ENCODE results near the gene MPDZ.

Gene MPDZ

GRCh38 chr9:13137426-13137825, 142.1 kb downstream of the MPDZ start:
- DNase-seq (ENCODE audit: low read depth) = no peak

- DNase-seq (ENCODE audit: low read depth) = no peak
These were observed 147.5 kb downstream of the MPDZ start for GRCh38 chr9:13131991-13132390.

- DNase-seq (ENCODE audit: low read depth) = no peak
These were observed 148.1 kb downstream of the MPDZ start for GRCh38 chr9:13131416-13131815.

- DNase-seq (ENCODE audit: low read depth) = peak; percentile 16
These were observed 151.1 kb downstream of the MPDZ start for GRCh38 chr9:13128266-13128860.

- DNase-seq (ENCODE audit: low read depth) = no peak
These were observed 152.4 kb downstream of the MPDZ start for GRCh38 chr9:13127131-13127530.

- no peak for DNase-seq (ENCODE audit: low read depth)
These were observed 154.2 kb downstream of the MPDZ start for GRCh38 chr9:13125261-13125660.

GRCh38 chr9:13122756-13123369, 156.6 kb downstream of the MPDZ start:
- DNase-seq (ENCODE audit: low read depth) = no peak

- DNase-seq (ENCODE audit: low read depth) = no peak
These were observed 161.2 kb downstream of the MPDZ start for GRCh38 chr9:13118313-13118712.

GRCh38 chr9:13116292-13116691, 163.2 kb downstream of the MPDZ start:
- DNase-seq (ENCODE audit: low read depth) = peak; percentile 28

- DNase-seq (ENCODE audit: low read depth) = peak; percentile 58
These were observed 165.7 kb downstream of the MPDZ start for GRCh38 chr9:13113751-13114150.

GRCh38 chr9:13113216-13113615, 166.3 kb downstream of the MPDZ start:
- peak; percentile 63 for DNase-seq (ENCODE audit: low read depth)

- no peak for DNase-seq (ENCODE audit: low read depth)
These were observed 167.7 kb downstream of the MPDZ start for GRCh38 chr9:13111778-13112177.

- peak; percentile 57 for DNase-seq (ENCODE audit: low read depth)
These were observed 168.6 kb downstream of the MPDZ start for GRCh38 chr9:13110766-13111417.

- DNase-seq (ENCODE audit: low read depth) = no peak
These were observed 169.7 kb downstream of the MPDZ start for GRCh38 chr9:13109781-13110180.

- no peak for DNase-seq (ENCODE audit: low read depth)
These were observed 172.5 kb downstream of the MPDZ start for GRCh38 chr9:13107008-13107407.

- no peak for DNase-seq (ENCODE audit: low read depth)
These were observed 178.4 kb downstream of the MPDZ start for GRCh38 chr9:13100914-13101572.

GRCh38 chr9:13095056-13095455, 184.4 kb downstream of the MPDZ start:
- no peak for DNase-seq (ENCODE audit: low read depth)

GRCh38 chr9:13090628-13091027, 188.9 kb downstream of the MPDZ start:
- no peak for DNase-seq (ENCODE audit: low read depth)

GRCh38 chr9:13089666-13090065, 189.8 kb downstream of the MPDZ start:
- DNase-seq (ENCODE audit: low read depth) = no peak

- peak; percentile 55 for DNase-seq (ENCODE audit: low read depth)
These were observed 190.6 kb downstream of the MPDZ start for GRCh38 chr9:13088720-13089427.

- peak; percentile 75 for DNase-seq (ENCODE audit: low read depth)
These were observed 195.4 kb downstream of the MPDZ start for GRCh38 chr9:13083963-13084528.

- DNase-seq (ENCODE audit: low read depth) = no peak
These were observed 196.1 kb downstream of the MPDZ start for GRCh38 chr9:13083366-13083765.
